ENCODE data around the gene GALNT17.

GALNT17 gene

GRCh38 chr7:71511361-71511807 lies 379.4 kb downstream of the GALNT17 start:
- no peak for DNase-seq

DNA sequence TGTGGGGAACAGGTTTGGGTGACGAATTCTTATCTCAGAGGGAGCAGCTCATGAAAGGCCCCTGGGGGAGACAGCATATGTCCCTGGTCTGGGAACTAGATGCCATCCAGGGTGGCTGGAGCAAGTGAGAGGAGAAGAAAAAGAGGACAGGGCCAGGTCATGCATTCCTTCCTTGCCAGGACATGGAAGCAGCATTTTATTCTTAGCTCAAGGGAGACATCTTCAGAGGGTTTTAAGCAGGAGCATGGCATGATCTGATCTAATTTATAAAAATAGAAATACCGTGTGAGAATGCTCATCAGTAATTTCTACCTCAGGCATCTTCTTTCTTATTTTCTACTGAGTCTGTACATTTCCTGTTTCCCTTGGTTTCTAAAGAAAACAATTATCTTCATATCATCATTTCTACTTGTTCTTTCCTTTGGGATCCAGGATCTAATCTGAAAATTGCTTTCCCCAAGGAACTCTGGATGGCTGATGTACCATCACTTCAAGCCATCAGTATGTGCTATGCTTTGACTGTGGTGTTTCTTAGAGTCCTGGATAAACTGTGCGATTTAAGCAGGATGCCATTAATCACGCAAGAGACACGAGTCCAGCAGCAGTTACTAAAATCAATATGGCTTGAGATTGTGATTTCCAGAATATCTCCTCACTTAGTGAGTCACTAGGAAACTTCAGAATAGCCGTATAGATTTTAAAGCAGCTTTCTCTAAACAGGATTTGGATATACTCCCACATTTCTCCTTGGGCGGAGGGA lies 386.2 kb downstream of the GALNT17 start:
- DNase-seq = no peak

DNA sequence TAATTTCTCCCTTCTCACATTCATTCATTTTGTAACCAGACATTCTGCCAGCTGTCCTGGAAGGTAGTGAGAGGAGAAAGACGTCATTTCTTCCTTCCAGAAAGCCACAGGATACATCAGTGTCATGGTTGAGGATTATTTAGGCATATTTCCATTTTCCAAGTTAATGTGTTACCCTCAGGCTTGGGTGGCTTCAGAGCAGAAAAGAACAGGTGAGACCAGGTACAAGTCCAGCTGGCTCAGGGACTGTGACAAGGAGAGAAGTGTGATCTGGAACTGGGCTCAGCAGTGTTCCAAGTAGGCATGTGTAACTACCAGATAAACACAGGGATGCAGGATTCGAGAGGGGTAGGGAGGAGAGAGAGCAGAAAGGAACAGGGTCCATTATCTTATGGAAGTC lies 386.9 kb downstream of the GALNT17 start:
- DNase-seq = no peak

- no peak for DNase-seq
Observed at GRCh38 chr7:71521506-71521905, 389.6 kb downstream of the GALNT17 start.

GRCh38 chr7:71526106-71526505 lies 394.2 kb downstream of the GALNT17 start:
- DNase-seq = no peak

DNA sequence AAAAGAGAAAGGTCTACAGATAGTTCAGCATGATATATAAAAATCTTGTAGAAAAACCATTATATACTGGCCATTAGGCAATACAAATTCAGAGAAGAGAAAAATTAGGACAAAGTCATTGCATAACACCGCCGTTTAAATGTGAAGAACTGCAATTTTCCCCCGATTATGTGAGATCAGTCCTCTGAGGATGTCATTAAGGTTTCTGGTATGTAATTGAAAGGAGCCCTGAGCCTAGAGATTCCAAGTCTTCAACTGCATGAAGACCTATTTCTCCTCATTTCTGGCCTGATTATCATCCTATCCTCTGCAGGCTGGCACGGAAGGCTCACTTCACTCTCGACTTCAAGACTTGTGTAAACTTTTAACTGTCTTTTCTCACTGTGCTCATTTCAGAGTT lies 395.3 kb downstream of the GALNT17 start:
- no peak for DNase-seq

DNA sequence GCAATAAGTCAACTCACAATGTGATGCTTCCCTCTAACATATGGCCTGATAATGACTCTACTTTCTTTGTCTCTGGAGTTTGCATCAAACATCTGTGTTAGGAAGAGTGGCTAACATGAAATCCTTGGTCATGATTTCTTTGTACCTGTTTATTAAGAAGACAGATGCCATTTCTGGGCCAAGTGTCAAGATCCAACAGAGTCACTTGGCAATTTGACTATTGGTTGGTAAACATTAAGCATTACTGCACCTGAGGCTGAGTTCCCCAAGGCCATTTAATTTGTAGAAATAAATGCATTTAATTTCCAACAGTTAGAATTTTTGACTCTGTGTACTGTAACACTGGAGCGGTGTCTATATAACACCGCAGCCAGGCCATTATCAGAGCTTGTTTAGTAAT lies 403.7 kb downstream of the GALNT17 start:
- no peak for DNase-seq

GRCh38 chr7:71538210-71538609 lies 406.3 kb downstream of the GALNT17 start:
- no peak for DNase-seq

DNA sequence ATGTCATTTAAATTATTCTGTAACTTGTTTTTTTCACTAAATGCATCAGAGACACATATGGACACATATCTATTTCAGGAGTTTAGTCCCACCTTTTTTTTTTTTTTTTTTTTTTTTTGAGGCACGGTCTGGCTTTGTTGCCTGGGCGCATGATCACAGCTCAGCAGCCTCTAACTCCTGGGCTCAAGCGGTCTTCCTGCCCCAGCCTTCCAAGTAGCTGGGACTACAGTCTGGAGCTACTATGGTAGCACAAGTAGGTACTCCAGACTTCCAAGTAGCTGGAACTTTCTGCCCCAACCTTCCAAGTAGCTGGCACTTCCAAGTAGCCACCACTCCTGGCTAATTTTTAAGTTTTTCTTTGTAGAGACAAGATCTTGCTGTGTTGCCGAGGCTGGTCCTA lies 407.7 kb downstream of the GALNT17 start:
- no peak for DNase-seq

- DNase-seq = no peak
Observed at GRCh38 chr7:71541707-71542353, 409.9 kb downstream of the GALNT17 start.

DNA sequence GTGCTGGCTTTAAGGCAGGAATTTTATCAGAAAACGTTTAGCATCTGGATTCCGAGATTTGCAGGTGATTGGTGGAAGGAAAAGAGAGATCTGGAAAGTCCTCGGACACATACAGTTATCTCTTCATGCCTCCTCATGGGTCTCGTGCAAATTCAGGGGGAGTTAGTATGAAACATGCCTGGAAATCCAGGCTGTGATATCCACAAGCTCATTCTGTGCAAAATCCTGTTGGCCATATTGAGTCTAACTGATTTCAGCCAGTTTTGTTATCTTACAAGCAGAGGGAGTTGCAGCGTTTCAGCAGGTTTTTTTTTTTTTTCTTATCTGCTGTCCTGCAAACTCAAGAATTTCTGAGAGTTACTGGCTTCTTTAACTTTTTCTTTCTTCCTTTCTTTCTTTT lies 411.5 kb downstream of the GALNT17 start:
- DNase-seq = no peak

GRCh38 chr7:71544816-71545215 lies 412.9 kb downstream of the GALNT17 start:
- no peak for DNase-seq

DNA sequence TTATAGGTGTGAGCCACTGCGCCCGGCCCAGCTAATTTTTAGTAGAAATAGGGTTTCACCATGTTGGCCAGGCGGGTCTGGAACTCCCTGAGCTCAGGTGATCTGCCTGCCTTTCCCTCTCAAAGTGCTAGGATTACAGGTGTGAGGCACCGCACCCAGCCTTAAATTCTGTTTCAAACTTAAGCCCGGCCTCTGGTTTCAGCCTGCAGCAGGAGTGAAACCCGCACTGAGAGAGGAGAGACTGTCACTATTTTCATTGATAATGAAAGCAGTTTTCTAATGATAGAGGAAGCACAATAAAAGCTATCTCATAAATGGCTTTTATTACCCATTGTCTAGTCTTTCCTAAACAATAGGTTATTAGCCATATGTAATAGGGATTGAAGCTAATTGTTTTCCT lies 415.5 kb downstream of the GALNT17 start:
- no peak for DNase-seq

DNA sequence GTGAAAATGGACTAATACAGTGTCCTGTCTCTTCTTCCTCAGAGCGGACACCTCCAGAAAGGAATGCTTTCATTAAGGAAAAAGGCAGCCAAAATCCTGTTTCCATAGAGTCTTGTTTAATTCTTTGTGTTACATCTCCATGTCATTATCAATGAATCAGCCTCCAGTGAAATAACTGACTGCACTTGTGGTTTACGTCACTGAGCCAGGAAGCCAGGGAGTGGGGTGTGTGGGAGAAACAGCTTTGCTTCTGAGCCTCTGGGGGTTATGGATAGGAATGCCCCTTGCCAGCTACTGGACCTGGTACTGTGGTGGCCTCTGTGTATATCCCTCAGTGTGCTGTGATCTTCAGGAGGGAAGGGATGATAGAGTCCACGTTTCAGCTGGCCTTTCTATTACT lies 416.8 kb downstream of the GALNT17 start:
- no peak for DNase-seq

DNA sequence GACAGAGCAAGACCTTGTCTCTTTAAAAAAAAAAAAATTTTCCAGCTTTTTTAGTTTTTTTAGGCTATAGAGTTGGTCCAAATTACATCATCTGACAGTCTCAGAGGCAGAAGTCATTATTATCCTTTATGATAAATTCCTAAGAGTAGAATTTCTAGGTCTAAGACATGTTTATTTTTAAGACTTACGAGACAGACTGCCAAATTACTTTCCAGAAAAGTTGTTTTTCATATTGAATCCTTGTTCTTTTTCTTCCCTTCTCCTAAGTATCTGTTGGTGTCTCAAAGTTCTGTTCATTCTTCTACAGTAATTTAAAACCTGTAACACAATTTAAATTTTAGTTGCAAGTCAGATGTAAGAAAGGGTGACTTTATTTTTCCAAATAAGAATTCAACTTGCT lies 421.4 kb downstream of the GALNT17 start:
- no peak for DNase-seq

DNA sequence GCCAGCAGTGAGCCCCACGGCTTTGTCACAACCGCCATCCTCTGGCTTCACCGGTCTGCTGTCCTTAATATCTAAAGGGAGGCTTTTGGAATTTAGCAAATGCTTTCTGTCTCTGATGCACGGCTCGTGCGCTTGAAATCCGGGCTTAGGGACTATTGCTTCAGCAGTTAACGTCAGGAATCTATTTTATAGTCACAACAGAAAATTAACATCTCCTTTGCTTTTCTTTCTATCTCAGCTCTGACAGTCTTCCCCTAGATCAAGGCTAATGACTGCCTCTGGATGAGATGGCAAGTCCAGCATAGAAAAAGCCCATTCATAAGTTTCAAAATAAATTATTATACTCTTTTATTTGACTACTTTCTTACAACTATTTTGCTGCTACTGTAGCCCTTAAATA lies 423.8 kb downstream of the GALNT17 start:
- DNase-seq = no peak

DNA sequence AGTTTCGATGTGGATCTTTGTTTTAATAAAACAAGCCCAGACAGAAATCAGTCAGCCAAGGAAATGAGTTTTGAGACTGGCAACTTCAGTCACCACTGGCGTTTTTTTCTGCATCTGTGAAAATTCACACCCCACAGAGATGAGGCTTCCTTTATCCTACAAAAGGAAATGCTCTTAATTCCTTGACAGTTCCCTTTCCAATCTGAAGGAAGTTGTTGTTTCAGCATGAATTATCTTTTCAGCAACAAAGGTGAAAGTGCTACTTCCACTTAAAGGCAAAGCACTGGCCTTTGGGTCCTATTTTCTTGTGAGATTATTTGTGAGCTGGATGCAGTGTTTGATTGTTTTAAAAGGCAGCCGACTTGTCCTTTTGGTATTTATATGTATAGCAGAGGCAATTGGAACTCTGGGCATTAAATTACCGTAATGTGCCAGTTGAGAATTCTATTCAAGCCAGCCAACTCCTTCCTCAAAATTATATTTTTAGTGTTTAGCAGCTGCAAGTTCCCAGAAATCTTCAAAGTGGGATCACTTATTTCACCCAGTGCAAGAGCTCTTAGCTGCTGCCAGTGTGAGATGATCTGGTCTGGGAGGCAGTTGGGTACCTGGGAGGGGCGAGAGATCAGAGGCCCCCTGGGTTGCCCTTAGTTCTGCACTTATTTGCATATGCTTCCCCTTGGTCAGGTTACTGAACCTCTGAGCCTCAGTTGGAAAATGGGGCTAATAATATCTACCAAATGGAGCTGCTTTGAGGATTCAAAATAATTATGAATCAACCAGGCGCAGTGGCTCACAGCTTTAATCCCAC lies 427.1 kb downstream of the GALNT17 start:
- DNase-seq = no peak

DNA sequence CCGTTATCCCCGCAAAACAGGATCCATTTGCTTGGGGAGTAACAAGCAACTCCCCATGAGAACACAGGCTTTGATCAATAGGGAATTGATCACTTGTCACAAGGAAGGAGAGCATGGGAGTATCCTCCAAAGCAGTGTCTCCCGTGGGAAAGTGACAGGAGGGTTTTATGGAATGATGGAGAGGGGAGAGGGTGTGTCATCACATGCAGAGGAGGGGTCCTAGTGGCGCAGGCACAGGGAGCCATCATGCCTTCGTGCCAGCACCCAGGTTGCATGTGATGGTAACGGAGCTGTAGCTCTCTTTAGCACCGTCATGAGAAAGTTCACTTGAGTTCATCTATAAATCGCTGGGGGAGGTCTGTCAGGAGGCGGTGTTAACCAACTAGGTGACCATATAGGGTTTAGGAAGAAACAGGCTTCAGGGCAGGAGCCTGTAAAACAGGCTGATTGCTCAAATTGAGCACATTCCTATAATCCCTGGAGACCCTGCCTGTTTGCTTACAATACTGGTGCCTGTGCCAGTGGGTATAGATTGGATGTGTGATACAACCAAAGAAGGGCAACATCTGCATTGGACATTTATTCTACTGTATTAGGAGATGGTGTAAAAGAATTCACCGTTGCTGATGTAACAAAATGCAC lies 428.5 kb downstream of the GALNT17 start:
- DNase-seq = no peak

DNA sequence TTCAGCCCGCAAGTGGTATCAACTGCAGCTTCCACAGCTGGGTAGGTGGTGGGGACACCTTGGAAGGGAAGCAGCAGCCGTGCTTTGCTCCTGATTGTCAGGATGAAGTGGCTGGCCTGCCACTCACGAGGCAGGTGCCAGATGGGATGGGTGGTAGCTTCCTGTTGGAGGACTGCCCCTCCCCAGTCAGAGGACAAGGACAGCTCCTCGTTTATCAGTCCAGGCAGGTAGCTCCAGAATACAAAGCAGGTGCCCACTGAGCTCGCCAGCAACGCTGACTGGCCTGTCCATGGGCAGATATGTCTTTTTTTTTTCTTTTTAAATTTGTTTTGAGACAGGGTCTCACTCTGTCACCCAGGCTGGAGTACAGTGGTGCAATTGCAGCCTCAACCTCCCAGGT lies 431.3 kb downstream of the GALNT17 start:
- no peak for DNase-seq

- no peak for DNase-seq
Observed at GRCh38 chr7:71566376-71566775, 434.4 kb downstream of the GALNT17 start.

DNA sequence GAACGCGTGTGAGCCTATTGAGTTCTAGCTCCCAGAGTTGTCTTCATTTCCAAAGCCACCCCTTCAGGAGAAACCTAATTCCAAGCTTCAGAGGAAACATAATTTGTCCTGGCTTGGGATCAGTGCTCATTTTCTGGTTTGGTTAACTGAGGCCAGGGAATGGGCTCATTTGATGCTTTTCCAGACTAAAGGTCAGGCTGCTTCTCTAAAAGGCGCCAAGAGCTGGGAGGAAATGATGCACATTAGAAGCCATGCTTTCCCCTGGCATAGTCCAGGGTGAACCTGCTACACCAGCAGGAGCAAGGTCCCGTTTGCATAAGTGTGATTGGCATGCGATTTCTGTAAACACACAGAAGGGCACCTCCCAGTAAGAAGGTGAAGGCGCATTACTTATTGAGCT lies 435.0 kb downstream of the GALNT17 start:
- DNase-seq = no peak

DNA sequence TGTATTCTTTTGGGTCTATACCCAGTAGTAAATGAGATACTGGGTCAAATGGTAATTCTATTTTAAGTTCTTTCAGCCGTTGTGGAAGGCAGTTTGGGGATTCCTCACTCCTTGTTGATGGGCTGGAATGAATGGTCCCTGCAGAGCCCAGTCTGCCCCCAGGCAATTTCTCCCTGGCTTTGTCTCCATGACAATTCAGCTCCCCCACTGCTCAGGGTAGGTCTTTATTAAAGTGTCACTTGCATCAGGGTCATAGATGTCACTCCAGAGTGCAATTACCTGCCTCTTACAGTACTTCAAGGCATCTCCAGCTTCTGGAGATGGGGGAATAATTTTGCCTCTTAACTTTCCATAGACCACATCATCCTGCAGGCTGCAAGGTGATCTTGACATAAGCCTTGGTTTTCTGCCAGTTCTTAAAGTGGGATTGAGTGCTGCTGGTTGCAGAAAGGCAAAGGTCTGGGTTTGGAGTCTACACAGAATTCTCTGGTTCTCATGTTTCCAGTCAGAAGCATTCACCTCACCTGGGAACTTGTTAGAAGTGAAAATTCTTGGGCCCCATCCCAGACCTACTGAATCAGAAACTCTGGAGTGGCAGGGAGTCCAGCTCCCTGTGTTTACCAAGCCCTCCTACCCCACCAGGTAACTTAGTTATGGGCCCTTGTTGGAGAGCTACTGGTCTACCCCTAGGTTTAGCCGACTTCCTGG lies 442.4 kb downstream of the GALNT17 start:
- no peak for DNase-seq

GRCh38 chr7:71580027-71580426 lies 448.1 kb downstream of the GALNT17 start:
- DNase-seq = no peak
